ENCODE data around the gene GIPR.
A peak's percentile ranks its signal among the peaks of the same experiment; 100 is the strongest.
"Not testable (repeated sequence)": the region's sequence is repeated elsewhere in the genome, so short reads cannot be mapped to it uniquely, and the experiment has no call there.

GIPR gene, protein sequence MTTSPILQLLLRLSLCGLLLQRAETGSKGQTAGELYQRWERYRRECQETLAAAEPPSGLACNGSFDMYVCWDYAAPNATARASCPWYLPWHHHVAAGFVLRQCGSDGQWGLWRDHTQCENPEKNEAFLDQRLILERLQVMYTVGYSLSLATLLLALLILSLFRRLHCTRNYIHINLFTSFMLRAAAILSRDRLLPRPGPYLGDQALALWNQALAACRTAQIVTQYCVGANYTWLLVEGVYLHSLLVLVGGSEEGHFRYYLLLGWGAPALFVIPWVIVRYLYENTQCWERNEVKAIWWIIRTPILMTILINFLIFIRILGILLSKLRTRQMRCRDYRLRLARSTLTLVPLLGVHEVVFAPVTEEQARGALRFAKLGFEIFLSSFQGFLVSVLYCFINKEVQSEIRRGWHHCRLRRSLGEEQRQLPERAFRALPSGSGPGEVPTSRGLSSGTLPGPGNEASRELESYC

DNA sequence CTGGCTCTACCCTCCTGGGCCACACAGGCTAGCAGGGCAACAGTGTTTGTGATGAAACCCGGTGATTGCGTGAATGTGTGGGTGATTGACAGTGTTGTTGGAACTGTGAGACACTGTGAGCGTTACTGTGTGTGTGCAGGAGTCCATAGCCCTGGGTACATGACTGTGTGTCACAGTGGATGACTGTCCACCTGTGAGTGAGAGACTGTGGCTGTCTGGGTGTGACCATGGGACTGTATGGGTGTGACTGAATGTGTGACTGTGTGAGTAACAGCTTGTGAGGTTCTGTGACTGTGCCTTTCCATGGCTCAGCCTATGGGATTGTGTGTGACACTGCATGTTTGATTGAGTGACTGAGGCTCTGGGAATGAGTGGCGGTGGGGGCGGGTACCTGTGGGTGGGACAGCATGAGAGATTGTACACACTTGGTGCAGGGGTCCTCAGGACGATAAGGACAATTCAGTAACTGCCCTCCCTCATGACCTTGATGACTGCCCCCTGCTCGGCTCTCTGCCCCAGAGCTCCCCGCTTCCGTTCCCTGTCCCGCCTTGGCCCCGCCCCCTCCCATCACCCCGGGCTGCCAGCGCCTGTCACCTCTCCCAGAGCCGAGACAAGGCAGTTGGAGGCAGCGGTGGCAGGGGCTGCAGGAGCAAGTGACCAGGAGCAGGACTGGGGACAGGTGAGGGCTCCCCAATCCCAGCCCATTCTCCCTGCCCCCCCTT, at the start of gene GIPR:
Gene GIPR, plus strand, starts transcription at position 602 of the 722 bp plus-strand sequence. CDS start 1,300 bp downstream, outside the sequence.
- peak; percentile 60 for DNase-seq

DNA sequence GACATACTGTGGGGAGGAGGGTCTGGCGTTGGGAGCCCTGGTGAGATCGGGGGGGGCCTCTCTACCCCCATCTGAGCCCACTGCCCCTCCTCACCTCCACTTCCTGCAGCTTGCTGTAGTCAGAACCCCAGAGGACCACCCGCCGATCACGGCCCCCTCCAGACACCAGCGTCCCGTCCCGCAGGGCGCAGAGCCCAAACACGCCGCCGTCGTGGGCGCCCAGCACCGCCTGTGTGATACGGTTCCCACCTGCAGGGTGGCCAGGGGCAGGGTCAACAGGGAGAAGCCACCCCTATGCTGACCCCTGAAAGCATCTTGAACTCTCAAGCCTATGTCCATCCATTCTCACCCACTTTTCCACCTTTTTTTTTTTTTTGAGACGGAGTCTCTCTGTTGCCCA, 46.6 kb upstream of the GIPR start:
- no peak for DNase-seq

DNA sequence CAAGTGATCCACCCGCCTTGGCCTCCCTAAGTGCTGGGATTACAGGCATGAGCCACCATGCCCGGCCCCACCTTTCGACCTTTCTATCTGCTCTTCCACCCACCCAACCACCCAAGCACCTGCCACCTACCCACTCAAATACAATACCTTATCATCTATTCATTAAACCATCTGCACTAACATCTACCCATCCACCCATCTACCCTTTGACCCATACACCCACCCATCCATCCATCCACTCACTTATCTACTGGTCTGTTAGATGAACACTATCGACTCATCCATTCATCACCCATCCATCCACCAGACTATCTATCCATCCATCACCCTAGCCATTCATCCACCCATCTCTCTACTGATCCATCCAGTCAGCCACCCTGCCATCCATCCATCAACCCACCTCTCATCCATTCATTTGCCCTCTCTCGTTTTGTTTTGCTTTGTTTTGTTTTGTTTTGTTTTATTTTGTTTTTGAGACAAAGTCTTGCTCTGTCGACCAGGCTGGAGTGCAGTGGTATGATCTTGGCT, 46.0 kb upstream of the GIPR start:
- DNase-seq = no peak

GRCh38 chr19:45623984-45624383, 44.0 kb upstream of the GIPR start:
- DNase-seq = no peak

GRCh38 chr19:45628219-45628618, 39.8 kb upstream of the GIPR start:
- not testable (repeated sequence) for DNase-seq

- DNase-seq = no peak
Observed at GRCh38 chr19:45629704-45630103, 38.3 kb upstream of the GIPR start.

DNA sequence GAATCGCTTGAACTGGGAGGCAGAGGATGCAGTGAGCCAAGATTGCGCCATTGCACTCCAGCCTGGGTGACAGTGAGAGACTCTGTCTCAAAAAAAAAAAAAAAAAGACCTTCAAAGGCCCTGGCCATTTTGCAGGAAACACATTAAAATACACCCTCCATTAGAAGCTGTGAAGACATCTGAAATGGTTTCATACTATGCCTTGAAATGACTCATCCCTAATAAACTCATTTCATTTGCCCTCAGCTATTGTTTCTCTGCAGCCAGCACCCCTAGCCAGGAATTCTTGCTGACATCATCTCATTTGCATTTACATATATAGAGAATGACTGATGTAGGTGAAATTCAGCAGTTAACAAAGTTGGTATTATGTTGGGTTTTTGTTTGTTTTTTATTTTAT, 37.6 kb upstream of the GIPR start:
- DNase-seq = no peak

GRCh38 chr19:45632468-45633196, 35.4 kb upstream of the GIPR start:
- peak; percentile 92 for DNase-seq

DNA sequence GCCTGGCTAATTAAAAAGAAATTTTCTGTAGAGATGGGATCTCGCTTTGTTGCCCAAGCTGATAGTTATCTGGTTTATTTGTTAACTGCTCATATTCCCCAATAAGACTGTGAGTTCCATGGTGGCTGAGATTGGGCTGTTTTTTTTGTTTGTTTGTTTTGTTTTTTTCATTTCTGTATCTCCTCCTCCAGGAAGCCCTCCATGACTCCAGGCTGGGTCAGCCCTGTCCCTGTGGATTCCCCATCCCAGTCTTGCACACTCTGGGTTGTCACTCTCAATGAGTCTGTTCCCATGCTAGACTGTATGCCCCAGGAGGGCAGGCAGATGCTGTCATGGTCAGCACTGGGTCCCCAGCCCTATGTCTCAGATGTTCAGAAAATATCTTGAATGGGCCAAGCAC, 31.7 kb upstream of the GIPR start:
- DNase-seq = no peak

DNA sequence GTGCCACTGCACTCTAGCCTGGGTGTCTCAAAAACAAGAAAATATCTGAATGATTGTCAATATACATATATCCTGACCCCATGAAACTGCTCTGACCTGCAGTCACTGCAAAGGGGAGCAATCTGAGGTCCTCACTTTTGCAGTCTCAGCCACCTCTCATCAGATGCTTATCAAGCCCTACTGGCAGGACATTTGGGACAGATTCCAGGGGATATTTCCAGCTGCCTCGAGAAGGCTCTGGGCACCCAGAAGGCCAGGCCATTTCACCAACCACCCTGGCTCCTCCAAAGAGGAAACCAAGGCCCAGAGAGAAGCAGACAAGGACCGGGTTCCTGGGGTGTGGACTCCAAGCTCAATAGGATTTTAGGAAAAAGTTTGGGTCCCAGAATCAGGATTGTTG, 31.1 kb upstream of the GIPR start:
- DNase-seq = no peak

DNA sequence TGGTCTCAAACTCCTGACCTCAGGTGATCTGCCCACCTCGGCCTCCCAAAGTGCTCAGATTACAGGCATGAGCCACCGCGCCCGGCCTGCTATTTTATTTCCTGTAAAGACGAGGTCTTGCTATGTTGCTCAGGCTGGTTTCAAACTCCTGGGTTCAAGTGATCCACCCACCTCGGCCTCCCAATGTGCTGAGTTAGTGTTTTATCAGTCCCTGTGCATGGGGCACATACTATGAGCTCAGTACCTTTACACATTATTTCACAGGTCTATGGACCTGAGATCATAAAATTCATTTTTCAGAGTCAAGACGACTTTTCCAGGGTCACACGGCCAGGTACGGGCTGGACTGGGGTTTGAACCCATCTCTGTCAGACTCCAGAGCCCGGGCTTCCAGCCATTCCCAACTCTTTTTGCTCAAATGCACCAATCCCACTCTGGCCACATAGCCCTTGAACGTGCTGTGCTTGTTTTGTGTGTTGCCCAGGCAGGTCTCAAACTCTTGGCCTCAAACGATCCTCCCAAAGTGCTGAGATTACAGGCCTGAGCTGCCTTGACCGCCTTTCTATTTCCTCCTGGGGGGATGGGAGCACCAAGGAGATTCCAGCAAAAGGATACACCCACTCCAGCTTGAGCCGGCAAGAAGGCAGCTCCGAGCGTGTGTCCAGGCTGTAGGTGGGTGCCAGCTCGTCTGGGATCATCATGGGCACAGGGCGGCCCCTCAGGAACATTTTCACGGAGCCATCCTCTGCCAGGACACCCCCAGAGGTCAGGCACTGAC, 29.9 kb upstream of the GIPR start:
- DNase-seq = no peak

DNA sequence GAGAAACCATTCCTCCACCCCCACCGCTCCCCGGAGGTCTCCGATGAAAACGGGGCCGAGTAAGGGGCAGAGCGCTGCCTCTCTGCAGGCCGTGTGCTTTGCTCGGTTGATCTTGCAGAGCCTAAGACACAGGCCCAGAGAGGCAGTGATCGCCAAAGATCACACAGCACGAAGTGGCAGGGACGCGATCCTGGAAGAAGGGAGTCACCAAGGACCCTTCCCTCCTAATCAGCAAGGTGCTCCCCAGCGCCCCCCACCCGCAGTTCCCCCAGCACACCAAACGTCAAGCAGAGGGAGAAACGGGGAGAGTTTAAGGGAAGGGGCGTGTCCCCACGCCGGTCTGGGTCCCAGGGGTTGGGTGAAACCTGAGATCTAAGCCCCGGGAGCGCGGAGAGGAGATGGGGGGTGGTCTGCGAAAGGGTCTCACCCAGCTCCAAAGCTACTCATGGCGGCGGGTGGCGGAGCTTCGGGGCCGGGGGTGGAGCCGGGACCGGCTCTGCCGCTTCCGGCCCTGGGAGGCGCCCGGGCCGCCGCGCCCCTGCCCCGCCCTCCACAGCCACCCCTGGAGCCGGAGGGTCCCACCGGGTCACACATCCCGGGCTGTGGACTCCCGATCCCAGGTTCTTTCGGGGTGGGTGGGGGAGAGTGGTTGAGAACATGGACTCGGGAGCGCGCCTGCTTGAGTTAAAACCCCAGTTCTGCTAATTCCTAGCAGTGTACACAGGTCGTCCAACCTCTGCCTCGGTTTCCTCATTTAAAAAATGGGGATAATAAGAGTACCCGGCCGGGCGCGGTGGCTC, 28.9 kb upstream of the GIPR start, which contains the start of gene EML2:
Gene EML2, minus strand, starts transcription at position 468 of the 800 bp plus-strand sequence. Its CDS starts 21 bp downstream, at position 447.
- DNase-seq = peak; percentile 38

- DNase-seq = no peak
Observed at GRCh38 chr19:45640849-45641273, 27.2 kb upstream of the GIPR start.

- peak; percentile 9 for DNase-seq
Observed at GRCh38 chr19:45641274-45642105, 26.5 kb upstream of the GIPR start.

DNA sequence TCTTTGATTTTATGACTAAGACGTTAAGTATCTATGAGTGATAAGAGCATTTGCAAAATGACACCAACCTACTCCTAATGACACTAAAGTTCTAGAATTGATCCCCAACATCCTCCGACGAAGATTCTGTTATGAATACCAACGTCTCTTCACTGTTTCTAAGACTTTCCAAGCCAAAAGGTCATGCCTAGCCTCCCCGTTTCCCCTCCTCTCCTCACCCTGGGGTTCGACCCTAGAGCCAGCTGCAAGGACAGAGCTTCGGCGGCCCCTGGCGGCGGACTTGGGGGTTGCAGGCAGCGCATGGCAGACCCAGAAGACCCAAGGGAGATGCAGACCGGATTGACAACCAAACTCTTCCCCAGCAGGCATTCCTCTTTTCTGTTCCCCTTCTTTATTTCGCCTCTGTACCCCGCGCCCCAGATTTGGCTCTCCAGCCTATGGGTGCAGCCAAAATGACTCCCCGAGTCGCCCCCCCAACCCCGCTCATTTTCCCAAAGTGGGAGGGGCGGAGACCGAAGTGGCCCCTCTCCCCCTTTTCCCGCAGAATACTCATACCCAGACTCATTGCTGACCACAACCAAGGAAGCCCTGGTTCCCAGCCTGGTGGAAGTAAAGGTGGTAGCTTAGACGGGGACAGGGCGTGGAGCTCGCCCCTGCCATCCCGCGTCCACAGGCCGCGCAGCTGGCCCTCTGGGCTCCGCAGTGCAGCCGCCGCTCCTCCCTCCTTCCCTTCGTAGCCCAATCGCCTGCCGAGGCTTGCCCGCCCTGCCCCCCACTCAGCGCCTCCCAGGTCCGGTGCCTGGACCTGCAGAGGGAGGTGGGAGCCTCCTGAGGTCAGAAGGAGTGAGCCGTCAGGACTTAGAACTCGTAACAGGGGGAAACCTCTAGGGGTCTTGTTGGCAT, 24.7 kb upstream of the GIPR start:
- peak; percentile 84 for DNase-seq

DNA sequence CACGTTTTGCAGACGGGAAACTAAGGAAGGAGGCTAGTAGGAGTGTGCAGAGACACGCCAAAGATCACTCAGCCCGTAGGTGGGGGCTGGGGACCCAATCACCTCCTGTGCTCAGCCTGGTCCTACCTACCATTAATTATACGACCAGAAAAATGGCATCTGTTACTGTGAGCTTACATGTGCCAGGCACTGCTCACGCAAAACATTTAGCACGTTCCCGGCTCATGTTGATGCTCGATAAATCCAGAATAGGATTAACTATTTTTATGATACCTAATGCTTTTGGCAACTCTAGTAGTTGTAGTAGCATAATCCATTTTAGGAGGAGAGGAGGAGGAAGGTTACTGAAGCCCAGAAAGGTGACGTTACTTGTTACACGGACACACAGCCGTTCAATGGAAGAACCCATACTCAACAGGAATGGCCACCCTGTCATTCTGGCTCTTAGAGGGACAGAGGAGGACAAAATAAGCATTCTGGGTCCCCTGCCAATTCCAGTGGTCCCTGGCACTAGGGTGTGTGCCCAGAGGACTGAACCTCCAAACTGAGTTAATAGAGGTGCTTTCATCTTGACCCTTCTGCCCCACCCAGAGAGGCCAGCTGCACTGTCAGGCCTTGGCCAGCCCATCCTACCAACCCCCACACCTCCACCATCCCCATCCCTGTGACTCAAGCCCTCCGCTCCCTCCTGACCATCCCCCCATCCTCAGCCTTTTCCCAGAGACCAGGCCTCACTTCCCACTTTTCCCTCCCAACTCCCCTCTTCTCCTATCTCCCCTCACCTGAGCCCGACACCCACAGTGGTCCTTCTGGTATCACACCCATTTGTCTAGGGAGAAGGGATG, 23.9 kb upstream of the GIPR start:
- DNase-seq = peak; percentile 13

DNA sequence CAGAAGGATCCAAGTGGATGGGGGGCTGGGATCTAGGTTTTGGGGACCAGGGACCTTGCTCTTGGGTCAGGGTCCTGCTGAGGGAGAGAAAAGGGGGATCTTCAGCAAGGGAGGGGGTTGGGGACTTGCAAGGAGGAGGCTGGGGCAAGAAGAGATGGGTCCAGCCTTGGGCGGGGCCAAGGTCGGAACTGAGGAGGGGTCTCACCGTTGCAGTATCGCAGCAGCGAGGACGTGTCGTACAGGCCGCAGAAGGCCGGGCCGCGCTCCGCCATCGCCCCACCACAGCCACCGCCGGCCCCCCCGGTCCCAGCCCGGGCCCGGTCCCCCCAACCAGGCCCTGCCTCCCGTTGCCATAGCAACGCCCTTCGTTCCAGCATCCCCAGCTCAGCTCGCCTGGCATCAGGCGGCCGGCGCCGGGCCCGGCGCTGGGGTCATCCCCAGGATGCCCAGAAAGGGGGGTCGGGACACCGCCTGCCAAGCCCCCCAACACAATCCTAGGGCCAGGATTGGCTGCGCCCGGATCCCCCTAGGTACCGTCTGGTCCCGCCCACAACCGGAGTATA, 22.9 kb upstream of the GIPR start:
- no peak for DNase-seq
